Esophagus muscularis mucosa (tissue), 2 donors: ENCODE measurements around the gene TRIM5.

Source experiments
- POLR2A ChIP-seq: fragments of 450-650 bp; IDR thresholded peaks from one replicate; pipeline ENCODE4 v1.6.1; 2017; ENCODE audit warnings: antibody characterized with exemption, moderate library complexity, mild to moderate bottlenecking, low read depth
- POLR2AphosphoS5 ChIP-seq, 2 donors: sonication (generic); formaldehyde crosslinking; IDR thresholded peaks; one replicate each; pipeline ENCODE4 v1.6.1; 2017; ENCODE audit warnings: antibody characterized with exemption in 2 of 2

DNA sequence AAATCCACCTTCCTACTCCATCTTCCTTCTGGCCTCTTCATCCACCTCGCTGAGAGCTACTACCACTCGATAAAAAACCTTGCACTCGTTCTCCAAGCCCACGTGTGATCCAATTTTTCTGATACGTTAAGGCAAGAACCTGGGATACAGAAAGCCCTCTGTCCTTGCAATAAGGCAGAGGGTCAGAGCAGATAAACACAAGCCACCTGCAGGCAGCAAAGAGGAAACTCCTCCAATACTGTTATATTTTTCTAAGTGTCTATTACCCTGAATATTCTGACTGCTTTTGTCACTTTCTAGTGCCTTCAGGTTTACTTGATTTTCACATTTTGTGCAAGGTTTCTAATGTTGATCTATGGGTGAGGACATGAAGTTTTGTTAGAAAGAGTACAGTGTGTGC, 26.6 kb downstream of the TRIM5 start:
- no peak for TF ChIP-seq POLR2A
- no peak for TF ChIP-seq POLR2AphosphoS5 (IDR thresholded peaks at IDR 0.05)
